Fibroblast of lung (primary cell): ENCODE results near the gene TRMT61A.

Experiments
- CTCF ChIP-seq, 2 donors: IDR thresholded peaks in 1 of 2; conservative IDR thresholded peaks in 1 of 2; 1 replicate in 1 of 2; 2 replicates in 1 of 2; pipeline ENCODE4 v1.5.1; 2011 to 2012; ENCODE audit warnings: low read length in 2 of 2, control low read depth in 1 of 2, inconsistent platforms in 1 of 2, low read depth in 1 of 2, mild to moderate bottlenecking in 1 of 2
- EZH2 ChIP-seq: IDR thresholded peaks from 2 replicates; pipeline ENCODE4 v1.5.1; 2012; ENCODE audit warnings: low read length, control low read depth, mild to moderate bottlenecking; ENCODE audit errors: missing control alignments

DNA sequence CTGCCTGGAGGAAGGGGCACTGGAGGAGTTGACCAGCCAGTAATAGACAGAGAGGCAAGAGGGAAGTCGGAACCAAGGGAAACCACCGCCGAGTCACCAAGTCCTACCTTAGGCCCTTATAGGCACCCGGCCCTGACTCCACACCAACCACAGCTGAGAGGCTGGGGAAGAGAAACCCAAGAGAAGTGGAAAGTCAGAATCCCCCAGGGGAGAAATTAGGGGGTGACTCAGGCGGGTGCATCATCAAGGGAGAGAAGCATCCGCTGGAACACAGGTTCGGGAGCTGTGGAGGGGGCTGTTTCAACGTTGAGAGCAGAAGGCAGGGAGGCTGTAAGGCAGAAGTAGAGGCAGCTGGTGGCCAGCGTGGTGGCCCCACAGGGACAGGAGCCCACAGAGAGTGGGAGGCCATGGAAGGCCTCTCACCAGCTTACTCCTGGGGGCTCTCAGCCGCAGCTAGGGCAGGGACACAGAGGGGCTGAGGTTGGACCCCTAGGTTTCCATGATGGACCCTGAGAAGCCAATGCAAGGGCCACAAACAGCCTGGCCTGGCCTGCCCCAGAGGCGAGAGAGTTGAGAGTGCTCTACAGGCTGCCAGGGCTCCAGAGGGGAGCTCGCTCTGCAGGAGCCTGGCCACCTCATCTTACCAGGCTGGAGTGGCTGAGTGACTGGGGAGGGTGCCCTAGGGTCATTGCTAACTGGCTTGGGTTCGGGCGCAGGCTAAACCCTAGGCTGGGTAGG is 1.4 kb upstream of the TRMT61A start:
- TF ChIP-seq CTCF (conservative IDR thresholded peaks at IDR 0.05 in 1 of 2, IDR thresholded peaks at IDR 0.05 in 1 of 2; ENCODE audit: low read depth in 1 of 2, low read length in 2 of 2), result no peak
- no peak for TF ChIP-seq EZH2
